ENCODE results near the gene OPTN.
"Not testable (repeated sequence)": the region's sequence is repeated elsewhere in the genome, so short reads cannot be mapped to it uniquely, and the experiment has no call there.

The OPTN gene

DNA sequence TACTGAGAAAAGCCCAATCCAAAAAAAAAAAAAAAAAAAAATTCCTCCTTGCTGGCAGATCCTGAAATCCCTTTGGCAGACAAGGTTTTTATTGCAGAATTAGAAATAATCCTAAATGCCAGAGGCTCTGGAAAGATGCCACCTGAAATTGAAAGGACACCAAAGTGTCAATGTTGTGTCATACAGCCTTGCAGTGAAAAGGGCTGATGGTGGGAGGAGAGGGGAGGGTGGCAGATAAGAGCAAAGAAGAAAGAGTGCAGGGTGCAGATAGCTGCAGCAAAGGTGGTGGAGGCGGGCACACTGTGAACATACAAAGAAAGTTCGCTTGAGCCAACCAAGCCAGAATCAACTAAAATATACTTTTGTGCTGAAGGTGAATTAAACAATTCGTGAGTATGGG is 8.2 kb upstream of the OPTN start:
- DNase-seq = no peak

DNA sequence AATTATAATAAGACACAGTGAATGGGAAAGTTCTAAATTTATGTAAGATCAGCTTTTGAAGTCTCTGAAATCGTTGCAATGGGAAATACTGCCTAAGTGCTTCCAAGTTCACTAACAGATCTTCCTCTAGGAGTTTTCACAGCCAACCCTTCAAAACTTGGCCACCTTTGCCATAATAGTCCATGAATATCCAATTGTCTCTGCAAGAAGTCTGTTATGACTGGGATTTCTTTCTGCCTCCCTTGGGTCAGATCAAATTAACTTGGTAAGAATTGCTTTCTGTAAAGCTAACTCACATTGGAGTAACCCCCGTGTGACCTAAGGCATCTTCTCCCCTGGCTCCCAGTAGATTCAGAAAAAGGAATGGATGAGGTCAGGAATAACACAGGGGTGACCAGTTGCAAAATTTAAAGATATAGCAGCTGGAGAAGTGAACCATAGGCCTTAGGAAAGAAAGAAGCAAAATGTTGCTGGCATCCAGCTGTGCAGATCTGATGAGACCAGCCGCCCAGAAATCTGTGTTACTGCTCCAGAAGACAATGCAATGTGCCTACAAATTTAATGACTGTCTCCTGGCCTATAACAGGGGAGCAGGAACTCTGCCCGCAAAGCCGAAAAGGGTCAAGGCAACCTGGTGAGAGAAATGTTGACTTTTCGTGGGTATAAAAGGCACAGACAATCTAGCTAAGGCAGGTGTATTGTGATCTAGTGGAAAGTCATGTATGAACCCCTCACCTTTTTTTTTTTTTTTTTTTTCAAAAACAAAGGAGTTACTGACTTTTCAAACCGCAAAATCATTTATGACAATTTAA is 7.5 kb upstream of the OPTN start:
- DNase-seq = no peak

DNA sequence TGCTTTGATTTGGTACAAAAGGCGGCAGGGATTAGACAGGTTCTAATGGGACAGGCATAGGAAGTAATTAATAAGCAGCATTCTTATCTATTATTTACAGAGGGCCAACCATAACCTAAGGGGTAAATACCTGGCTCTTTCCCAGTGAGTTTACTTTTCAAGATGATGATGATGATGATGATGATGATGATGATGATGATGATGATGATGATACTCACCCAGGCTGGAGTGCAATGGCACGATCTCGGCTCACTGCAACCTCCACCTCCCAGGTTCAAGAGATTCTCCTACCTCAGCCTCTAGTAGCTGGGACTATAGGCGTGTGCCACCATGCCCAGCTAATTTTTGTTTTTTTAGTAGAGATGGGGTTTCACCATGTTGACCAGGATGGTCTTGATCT is 5.9 kb upstream of the OPTN start:
- DNase-seq = not testable (repeated sequence)

DNA sequence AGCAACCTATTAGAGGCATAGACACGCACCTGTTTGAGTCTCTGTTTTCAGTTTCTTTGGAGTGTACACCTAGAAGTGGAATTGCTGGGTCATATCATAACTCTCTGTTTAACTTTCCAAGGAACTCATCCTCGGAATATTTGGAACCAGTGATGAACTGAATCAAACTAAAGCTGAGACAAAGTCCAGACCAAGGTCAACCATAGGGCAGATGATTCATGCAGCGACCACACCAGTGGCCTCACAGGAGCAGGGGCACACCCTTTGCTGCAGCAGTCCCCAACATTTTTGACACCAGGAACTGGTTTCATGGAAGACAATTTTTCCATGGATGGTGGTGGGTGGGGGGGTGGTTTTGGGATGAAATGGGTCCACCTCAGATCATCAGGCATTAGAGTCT is 4.9 kb upstream of the OPTN start:
- DNase-seq = no peak

DNA sequence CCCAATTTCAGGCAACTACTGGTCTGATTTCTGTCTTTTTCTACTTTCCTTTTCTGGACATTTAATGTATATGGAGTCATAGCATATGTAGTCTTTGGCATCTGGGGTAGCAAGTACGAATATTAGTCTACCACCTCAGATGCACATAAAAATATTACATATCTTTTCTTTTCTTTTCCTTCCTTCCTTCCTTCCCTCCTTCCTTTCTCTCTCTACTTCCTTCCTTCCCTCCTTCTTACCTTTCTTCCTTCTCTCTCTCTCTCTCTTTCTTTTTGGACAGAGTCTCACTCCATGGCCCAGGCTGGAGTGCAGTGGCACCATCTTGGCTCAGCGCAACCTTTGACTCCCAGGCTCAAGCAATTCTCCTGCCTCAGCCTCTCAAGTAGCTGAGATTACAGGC is 4.0 kb upstream of the OPTN start:
- DNase-seq = no peak

DNA sequence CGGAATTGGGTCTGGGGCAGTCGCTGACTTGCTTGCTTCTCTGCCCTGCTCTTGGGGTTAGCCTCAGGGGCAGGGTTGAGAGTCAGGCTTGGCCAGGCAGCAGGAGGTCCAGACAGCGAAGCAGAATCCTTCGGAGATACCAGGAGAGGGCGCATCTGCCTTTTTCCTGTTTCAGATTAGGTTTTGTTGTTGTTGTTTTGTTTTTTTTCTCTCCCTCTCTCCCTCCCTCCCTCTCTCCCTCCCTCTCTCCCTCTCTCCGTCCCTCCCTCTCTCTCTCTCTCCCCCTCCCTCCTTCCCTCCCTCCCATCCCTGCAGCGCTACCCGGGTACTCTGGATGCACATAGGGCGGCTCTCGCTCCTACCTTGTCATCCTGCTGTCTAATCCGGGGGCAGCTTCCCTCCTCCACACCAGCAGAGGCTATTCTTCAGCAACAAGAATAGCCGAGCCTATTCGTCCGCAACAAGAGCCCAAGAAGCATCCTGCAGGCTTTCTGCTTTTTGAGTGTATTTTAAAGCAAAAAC is 758 bp upstream of the OPTN start:
- peak; percentile 45 for DNase-seq

DNA sequence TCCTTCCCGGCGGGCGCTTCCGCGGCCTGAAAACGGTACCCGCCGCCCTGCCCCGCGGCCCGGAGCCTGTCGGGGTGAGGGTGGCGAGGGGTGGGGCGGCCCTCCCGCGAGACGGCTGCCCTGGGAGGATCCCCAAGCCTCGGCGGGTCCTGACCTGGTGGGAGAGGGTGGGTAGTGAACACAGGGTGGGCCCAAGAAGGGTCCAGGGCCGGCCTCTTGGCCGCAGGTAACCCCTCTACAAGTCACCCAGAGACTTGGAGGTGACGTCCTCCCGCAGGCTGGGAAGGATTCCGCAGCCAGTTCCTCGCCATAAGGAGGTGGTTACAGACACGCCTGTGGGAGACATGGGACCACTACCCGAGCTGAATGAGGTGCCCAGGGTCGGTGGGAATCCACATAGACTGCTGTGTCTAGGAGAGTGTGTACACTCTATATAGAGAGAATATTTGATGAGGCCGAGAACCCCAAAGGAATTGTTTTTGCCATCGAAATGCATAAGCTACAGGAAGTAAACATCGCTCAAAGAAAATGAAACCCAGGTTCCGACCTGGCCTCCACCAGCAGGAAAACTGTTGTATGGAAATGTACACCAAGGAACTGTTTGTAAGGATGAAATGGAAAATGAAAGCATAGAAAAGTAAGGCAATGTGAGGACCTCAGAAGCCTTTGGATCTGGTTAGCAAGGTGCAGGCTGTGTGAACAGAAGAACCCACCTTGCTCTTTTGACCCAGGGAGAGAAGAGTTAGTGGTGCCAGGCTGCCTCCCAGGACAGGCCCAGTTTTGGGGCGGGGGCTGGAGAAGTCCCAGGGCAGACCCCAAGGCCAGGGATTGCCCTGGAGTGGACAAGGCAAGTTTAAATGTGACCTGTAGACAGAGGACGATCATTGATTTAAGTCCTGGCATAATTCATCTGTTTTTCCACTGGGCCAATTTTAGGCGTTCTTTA is 659 bp downstream of the OPTN start:
- DNase-seq = no peak

DNA sequence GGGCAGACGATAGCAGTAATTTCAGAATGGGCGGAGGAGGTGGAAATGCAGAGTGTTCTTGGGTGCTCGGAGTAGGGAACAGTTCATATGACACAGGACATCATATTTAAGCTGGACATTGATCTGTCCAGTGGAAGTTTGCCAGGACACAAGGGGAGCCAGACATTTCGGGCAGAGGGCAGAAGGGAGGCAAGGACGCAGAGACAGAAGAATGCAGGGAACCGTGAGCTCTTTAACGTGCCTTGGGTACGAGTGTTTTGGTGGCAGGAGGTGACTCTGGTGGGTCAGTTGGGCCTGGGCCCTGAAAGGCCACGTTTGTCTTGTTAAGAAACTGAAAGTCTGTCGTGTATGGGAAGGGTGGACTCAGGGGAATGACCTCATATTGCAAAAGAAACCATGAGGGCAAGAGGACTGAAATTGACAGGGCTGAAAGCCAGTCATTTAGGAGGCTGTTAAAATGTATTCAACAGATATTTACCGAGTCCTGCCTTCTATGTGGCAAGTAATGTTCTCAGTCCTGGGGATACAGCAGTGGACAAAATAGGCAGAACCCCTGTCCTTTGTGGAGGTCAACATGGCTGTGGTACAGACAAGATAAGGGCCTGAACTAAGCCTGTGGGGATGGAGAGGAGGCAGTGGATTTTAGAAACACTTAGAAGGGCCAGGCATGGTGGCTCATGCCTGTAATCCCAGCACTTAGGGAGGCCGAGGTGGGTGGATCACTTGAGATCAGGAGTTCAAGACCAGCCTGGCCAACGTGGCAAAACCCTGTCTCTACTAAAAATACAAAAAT is 2.2 kb downstream of the OPTN start:
- DNase-seq = no peak

DNA sequence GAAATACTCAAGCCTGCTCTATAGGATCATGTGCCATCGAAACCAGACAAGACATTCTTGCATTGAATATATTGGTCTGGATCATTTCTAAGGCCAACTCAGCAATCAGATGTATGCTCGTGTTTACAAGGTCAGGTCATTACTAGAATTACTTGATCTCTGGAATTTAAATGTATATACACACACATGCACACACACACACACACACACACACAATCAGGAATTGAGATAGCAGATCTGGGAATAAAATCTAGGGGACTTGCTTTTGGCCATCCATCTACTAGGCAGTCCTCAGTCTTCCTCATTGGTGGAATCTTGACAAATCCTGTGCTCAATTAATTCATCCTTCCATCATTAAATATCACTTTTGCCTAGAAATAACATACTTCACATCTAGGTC is 3.6 kb downstream of the OPTN start:
- DNase-seq = no peak

DNA sequence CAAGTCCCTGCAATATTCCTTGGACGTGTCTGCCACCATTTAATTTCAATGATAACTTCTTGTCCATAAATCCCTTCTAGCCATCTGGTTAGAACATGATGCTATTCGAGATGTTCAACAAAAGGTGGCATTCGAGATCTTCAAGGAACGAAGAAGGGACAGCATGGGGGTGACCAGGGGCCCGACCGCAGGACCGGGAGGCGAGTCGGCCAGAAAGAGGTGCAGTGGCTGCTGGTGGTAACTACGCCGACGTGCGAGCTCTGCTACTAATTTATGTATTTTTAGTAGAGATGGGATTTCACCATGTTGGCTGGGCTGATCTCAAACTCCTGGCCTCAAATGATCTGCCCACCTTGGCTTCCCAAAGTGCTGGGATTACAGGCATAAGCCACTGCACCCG is 4.7 kb downstream of the OPTN start:
- no peak for DNase-seq

DNA sequence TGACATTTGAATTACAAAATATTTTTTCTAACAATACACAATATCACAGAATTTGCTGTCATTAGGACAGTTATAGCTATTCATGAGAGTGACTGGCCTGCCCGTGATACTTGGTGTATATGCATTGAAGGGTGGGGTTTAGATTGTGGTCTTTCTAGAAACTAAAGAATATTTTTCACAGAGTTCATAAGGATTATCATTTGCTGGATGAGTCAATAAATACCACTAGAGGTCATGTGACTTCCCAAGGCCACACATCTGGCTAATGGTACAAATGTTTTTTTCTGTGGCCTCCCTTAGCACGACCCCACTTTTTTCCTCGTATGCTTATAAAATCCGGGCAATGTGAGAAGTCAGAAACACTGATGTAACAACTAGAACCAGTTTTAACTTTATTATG is 5.2 kb downstream of the OPTN start:
- no peak for DNase-seq

DNA sequence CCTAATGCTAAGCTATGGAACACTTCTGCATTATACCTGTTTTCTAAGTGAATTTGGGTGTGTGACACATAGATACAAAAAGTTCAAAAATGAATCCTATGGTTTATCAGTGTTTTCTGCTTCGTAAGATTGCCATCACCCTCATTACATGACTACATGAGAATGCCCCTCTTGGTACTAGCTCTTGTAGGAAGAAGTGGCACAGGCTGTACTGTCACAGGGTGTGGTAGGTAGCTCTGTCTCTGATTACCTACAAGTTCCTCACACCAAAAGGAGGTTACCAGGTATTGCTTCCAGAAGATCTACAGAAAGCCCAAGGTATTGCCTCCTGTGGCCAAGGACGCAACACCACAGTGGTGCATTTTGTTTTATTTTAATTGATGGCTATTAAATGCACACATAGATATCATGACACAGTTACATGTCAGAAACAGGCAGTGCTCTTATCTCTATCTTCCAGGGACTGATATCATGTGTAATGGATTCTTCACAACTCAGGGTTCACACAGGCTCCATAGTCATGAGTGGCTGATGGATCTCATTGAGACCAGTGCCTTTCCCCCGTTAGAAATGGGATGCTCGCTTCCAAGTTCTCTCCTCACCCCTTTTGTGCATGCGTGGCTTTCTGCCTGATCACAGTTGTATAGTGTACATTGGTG is 6.6 kb downstream of the OPTN start:
- DNase-seq = no peak

DNA sequence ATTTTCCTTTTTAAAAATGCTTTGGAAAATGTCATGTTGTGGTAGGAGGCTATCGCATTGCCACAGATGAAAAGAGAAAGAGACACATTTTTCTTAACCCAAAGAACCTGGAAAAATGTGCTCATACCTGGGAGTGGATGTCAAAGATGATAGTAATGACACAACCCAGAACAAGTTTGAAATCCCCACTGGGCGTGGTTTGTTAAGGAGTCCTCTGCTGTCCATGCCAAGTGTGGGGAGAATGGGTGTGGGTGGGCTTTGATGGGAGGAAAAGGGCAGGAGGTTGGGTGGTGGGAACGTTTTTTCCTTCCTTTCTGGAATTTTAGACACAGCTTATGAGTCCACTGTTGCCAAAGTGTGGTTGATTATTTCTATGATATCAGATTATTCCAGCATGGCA is 10.9 kb downstream of the OPTN start:
- DNase-seq = no peak

DNA sequence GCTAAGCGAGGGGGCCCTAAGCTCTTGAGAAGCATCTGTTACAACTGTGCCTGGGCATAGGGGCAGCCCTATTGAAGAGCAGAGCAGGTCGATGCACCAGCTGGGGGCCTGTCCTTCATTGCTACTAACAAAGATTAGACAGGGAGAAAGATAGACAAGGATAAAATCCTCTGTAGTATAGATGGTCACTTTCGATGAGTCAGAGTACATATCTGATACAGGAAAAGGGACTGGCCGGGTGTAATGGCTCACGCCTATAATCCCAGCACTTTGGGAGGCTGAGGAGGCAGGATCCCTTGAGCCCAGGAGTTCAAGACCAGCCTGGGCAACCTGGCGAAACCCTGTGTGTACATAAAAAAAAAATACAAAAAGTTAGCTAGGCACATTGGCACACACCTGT is 13.6 kb downstream of the OPTN start:
- DNase-seq = no peak

DNA sequence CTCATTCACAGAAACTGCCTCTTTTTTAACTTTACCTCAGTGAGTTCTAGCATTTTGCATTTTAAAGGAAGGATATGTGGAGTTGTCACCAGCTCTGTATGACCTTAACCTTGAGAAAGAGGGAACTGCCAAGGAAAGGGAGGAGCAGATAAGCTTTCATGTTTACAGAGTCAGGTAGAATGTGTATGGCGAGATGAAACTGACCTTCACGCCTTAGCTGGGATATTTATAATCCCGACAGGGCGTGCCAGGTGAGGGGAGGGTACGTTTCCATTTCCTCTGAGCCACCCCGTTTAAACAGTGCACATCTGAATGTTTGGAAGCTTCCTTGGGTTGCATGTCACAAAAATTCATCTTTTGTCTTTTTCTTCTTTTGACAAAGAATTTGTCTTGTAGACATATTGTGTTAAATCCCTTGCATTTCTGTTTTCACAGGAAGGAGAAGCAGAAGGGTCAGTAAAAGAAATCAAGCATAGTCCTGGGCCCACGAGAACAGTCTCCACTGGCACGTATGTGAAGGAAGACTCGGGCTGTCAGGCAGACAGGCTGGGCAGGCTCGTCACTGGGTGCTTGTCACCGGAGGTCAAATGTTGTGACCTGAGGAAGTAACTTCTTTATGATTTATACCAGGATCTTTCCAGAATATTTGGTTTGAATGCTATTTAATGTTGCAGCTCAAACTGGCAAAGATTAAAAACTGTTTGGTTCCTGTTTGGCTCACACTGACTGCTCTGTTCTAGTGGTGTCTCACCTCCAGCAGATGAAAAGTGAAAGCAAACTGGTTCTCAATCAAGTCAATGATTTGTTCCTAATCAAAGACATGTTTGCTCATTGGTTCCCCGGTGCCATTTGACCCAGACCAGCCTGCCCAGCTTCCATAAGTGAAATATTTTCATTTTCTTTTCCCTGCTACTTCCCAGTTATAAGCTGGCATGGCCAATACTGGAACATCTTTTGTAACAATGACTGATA is 16.2 kb downstream of the OPTN start:
- no peak for DNase-seq

DNA sequence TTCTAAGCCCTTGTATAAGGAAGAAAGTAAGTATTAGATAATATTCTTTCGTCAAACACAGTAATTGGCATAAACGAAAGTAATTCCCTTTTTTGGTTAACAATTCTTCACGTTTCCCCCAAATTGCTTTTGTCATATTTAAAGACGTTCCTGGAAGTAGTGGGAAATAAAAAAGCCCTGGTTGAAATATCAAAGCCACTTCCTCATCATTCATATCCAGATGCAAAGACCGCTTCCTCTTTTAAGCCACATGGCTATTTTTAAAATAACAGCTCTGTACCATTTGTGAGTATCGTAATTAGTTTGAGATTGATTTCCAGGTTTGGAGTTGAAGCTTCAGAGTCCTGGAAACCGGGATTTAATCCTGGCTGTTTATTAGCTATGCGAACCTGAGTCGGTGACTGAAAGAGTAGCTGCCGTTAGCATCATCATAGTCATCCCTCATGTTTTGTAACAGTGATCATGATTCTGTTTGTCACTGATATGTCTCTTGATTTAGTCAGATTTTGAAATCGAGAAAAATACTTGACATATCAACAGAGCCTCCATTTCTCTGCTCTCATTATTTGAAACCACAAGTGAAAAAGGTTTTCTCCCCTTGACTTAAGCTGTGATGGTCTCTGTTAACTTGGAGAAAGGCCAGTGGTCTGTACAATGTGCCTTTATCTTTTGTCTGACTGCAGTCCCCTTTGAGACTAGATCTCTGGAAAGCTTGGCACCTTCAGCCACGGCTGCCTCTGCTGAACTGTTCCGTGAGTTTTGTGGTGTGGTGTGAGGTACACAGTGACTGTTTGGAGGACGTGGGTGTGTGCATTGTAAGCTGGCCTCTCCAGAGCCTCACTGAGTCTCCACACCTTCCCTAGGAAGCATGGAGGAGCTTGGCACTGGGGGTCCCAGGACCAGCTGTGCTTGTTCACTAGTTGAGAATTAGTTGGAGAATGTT is 18.1 kb downstream of the OPTN start:
- no peak for DNase-seq

DNA sequence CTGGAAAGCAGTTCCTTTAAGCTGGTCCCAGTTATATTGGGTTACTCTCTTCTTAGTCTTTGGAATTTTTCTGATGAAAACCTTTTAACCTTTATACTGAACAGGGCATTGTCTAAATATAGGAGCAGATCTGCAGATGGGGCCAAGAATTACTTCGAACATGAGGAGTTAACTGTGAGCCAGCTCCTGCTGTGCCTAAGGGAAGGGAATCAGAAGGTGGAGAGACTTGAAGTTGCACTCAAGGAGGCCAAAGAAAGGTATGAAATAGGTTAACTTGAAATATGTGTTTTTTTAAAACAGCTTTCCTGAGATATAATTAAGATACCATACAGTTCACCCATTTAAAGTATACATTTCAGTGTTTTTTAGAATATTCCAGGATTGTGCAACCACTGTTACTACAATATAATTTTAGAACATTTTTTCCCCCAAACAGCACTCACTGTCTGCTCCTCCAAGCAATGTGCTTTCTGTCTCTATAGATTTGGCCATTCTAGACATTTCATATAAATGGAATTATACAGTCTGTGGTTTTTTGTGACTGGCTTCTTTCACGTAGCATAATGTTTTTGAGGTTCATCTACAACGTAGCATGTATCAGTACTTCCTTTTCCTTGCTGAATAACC is 18.9 kb downstream of the OPTN start:
- no peak for DNase-seq

DNA sequence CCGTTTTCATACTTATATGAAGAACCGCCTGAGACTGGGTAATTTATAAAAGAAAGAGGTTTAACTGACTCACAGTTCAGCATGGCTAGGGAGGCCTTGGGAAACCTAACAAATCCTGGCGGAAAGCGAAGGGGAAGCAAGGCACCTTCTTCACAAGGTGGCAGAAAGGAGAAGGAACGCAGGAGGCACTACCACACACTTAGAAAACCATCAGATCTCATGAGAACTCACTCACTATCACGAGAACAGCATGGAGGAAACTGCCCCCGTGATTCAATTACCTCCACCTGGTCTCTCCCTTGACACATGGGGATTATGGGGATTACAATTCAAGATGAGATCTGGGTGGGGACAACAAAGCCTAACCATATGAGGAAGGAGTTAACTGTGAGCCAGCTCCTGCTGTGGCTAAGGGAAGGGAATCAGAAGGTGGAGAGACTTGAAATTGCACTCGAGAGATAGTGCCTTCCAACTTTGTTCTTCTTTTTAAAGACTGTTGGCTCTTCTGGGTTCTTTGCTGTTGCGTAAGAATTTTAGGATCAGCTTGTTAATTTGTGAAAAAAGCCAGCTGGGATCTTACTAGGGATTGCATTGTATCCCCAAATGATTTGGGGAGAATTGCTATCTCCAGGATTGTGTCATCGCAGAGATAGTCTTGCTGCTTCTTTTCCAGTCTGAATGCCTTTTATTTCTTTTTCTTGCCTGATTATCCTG is 21.0 kb downstream of the OPTN start:
- no peak for DNase-seq

DNA sequence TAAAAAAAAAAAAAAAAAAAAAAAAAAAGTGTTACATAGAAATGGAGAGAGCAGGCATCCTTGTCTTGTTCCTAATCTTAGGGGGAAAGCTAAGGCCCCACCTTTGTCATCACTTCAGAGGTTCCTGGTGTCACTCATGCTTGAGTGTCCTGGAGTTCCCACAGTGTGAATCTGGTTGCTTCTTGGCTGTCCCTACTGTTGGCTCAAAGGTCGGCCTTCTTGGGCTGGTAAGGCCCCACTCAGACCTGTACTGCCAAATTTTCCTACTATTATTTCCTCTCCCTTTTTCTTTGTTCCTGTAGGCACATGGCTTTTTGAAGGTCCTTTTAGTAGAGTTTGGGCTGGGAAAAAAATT is 21.5 kb downstream of the OPTN start:
- no peak for DNase-seq
